Right lung (tissue), 10 donors: ENCODE data around the gene CDH8. TPM values are rescaled to one million over a fixed set of nuclear protein-coding genes. Genes with fewer than 3 reads are reported as not detected.
A peak's percentile ranks its signal among the peaks of the same experiment; 100 is the strongest.

Source experiments
- DNase-seq, 2 donors: peaks; one replicate each; pipeline ENCODE4 v3.0.0-alpha.2; 2013
- long read RNA-seq, 8 donors: transcript quantifications; one replicate each; lab custom pipeline, GENCODE V29; 2026
- polyA plus RNA-seq, 5 donors: library from polyadenylated mRNA; unstranded; fragments of 120-200 nt; gene quantifications; one replicate each; pipeline versions ENCODE4 v1.2.1 to v1.2.3, GENCODE V29; 2013; ENCODE audit warnings: inconsistent platforms in 1 of 5, low replicate concordance in 1 of 5; ENCODE audit not compliant: insufficient read length in 5 of 5, insufficient read depth in 1 of 5

CDH8 gene, protein sequence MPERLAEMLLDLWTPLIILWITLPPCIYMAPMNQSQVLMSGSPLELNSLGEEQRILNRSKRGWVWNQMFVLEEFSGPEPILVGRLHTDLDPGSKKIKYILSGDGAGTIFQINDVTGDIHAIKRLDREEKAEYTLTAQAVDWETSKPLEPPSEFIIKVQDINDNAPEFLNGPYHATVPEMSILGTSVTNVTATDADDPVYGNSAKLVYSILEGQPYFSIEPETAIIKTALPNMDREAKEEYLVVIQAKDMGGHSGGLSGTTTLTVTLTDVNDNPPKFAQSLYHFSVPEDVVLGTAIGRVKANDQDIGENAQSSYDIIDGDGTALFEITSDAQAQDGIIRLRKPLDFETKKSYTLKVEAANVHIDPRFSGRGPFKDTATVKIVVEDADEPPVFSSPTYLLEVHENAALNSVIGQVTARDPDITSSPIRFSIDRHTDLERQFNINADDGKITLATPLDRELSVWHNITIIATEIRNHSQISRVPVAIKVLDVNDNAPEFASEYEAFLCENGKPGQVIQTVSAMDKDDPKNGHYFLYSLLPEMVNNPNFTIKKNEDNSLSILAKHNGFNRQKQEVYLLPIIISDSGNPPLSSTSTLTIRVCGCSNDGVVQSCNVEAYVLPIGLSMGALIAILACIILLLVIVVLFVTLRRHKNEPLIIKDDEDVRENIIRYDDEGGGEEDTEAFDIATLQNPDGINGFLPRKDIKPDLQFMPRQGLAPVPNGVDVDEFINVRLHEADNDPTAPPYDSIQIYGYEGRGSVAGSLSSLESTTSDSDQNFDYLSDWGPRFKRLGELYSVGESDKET
- 1 to 10 TPM in 4 of 5 donors, under 1 TPM in 1; 0.96 to 1.6 (median 1.4) TPM for polyA plus RNA-seq
- long read RNA-seq, donor 1 = 0 reads
- long read RNA-seq, donor 2 = 0 reads
- long read RNA-seq, donor 3 = 0 reads
- long read RNA-seq, donor 4 = 0 reads
- long read RNA-seq, donor 5, full-length matches to known transcripts = 1 of 1 reads
- long read RNA-seq, donor 5, partial matches to known transcripts = 0 of 1 reads
- long read RNA-seq, donor 5, other reads (novel, unspliced or antisense) = 0 of 1 reads
- long read RNA-seq, donor 6, partial matches to known transcripts = 0 of 1 reads
- long read RNA-seq, donor 6, other reads (novel, unspliced or antisense) = 0 of 1 reads
- long read RNA-seq, donor 7 = 0 reads
- long read RNA-seq, donor 8 = 0 reads

GRCh38 chr16:62036101-62036801 lies at the start of gene CDH8:
TSS of gene CDH8 (minus strand) at chr16:62036438. CDS start at chr16:62021403, 15,035 bp downstream.
- DNase-seq = no peak

DNA sequence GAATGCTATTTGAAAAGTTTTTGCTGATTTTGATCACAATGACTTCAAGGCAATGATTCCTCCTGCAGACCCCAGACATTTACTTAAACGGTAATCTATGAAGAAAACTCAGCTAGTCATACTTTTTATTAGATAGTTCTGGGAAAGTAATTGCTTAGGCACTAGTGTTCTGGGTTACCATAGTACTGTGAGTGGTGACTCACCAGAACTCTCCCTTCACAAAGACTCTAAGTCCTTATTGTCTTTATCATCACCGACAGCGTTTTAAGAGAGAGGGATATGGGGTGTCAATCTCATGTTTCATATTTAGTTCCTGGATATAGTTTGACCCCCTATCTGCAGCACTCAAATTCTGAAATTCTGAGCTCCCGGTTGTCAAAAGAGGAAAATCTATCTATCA lies 43.0 kb upstream of the CDH8 start:
- no peak for DNase-seq

DNA sequence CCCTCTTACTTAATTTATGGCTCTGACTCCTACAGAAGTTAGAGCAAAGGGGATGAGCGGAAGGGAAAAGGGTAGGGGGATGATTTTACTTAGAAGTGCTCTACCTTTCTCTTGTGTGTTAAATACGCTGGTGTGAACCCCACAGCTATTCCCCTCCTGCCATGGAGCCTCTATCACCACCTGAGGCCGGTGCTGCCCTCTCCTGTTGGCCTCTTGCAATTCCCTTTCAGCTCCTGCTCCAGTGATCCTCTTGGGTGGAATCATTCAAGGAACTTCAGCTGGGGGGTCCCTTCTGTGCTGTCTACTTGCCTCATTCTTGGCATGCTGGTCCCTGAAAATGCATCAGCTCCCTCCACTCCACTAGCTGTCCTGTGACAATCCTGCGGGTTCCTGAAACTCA lies 41.8 kb upstream of the CDH8 start:
- DNase-seq = no peak

GRCh38 chr16:62076886-62077285 lies 40.6 kb upstream of the CDH8 start:
- no peak for DNase-seq

GRCh38 chr16:62068747-62069146 lies 32.5 kb upstream of the CDH8 start:
- DNase-seq = no peak

DNA sequence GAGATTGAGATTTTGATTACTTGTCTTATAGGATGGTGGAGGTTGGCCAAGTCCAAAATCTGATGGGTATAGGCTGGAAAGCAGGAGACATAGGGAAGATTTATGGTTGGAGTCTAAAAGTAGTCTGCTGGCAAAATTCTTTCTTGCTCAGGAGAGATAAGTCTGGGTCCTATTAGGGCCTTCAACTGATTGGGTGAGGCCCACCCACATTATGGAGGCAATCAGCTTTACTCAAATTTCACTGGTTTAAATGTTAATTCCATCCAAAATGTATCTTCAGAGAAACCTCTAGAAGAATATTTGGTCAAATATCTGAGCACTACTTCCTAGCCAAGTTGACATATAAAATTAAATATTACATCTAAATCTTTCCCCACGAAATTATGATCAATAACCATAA lies 31.7 kb upstream of the CDH8 start:
- DNase-seq = no peak

DNA sequence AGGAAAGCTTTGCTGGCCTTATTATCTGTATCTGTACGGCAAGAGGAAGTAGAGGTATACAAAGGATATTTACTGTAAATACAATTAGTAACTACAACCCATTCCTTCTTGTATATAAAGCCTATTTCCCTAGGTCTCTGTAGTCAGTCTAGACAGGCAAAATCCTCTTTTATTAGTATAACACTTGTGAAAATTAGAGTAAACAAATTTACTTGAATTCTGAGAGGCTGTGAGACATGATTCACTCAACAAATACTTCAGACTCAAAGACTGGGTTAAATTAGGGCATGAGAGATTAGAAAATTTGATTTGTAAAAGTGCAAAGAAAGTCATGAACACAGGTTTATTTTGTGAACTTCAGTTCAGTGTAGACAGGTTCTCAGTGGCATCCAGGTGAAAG lies 30.9 kb upstream of the CDH8 start:
- DNase-seq = no peak

DNA sequence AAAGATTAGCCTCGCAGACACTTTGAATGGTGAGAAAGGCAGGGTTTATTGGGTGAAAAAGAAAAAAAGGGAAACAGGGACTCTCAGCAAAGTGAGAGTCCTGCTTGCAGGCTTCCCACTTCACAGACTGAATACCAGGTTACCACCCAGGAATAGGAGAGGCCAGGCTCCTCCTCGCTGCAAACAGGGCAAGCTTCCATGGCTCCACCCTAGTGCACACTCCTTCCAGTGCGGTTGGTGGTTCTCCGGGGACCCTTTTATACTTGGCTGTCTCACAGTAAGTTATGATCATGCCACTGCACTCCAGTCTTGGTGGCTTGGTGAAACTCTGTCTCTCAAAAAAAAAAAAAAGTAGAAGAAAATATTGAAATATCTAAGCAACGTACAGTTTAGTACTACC lies 30.5 kb upstream of the CDH8 start:
- no peak for DNase-seq

- DNase-seq = no peak
These were observed 27.9 kb upstream of the CDH8 start for GRCh38 chr16:62064173-62064572.

GRCh38 chr16:62060089-62060488 lies 23.9 kb upstream of the CDH8 start:
- no peak for DNase-seq

DNA sequence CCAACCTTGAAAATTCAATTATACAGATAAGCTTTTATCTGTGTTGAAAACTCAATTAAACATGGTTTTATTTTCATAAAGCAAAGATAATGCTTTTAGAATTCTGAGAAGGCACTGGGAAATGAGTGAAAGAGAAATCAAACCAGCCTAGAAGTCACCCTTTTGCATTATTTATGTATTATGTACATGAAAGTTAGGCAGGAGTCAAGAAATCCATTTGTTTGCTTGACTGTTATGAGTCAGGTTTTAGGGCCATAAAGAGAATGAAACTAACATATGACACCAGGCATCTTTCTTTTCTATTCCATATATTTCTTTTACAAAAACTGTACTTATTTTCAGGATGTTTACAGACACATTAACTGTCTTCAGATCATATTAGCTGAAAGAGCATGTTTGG lies 23.3 kb upstream of the CDH8 start:
- DNase-seq = no peak

DNA sequence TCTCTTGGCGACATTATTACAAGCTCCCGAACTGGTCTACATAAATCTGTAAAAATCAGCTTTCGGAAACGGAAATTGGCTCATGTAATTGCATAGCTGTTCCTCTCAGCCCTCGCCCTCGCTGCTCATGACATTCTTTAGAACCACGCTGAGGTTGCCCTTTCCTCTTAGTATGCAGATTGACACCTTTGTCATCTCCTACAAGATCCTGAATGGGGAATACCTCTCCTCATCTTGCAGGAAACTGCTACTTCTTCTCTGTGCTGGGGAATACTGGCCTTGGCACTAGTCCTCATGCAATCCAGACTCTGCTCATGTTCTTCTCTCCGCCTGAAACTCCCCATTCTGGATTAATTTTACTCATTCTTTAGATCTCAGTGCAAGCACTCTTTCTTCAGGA lies 22.2 kb upstream of the CDH8 start:
- no peak for DNase-seq

DNA sequence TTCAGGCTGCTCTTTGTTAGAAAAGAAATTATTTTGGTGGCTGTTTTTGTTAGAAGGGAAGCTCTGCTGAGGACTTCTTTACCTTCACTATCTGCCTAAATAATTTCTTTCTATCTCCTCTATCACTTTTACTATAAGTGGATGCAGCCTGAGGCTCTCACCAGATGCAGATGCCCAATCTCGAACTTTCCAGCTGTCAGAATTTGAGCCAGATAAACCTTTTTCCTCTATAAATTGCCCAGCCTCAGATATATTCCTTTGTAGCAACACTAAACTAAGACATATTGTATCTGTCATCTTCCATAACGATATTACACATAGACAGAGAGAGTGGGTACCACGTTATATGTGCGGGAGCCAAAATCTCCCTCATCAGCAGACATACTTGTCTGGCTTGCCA lies 15.7 kb upstream of the CDH8 start:
- no peak for DNase-seq

DNA sequence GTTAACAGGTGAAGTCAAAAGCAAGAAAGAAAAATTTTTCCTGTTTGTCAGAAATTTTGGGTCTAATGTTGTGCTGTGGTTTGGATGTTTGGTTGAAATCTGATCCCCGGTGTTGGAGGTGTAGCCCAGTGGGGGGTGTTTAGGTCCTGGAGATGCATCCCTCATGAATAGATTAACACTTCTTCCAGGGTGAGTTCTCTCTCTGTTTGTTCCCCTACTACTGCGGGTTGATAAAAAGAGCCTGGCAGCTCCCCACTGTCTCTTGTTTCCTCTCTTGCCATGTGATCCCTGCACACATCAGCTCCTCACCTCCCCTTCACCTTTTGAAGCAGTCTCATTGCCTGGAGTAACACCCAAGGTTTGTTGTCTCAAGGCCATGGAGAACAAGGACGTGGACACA lies 14.6 kb upstream of the CDH8 start:
- DNase-seq = no peak

DNA sequence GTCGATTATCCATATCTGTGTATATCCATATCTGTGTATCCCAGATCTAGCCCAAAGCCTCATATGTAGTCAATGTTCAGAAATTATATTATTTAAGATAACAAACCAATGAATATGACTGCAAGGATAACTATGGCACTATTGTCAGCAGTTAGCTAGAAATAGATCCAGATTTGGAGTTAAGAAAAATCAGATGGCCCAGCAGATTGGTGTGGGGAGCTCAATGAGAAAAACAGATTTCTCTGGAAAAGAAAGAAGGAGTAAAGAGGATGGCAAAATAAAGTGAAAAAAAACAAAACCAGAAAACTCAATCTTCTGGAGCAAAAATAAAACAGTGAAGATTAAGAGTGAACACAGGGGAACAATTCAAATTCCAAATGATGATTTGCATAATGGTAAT lies 10.6 kb upstream of the CDH8 start:
- no peak for DNase-seq

- no peak for DNase-seq
These were observed 5.2 kb upstream of the CDH8 start for GRCh38 chr16:62041401-62041800.

DNA sequence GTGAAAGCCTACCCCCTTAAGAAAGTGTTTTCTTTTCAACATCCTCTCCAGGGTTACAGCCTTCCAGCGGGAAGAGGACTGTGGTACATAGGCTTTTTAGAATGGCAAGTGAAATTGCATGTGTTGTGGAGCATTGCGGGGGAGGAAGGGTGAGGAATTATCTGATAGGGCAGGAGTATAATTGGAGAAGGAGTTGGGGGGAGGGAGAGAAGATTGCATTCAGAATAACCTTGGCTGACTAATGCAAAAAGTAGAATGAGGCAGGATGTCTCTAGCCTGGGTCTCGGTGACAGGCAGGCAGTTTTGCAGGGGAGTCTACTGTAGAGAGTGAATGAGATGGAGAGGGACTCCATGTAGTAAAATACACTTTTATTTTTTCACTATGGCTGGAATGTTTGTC lies 2.4 kb upstream of the CDH8 start:
- DNase-seq = no peak

DNA sequence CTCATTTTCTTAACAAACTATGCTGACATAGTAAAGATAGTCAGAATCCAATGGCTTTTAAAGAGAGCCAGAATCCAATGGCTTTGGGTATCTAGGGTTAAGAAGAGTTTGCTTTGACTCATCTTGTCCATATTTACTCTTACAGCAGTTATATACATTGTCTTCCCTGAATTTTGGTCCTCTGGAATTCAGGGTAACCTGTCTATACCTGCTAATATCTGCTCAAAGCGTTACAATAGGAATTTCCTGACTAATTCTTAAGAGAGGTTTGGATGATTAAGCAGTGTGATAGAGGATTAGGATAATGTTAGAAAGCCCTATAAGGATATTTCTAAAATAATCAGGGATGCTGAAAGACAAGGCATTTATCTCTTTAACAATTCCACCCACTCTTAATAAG lies 2.0 kb upstream of the CDH8 start:
- DNase-seq = no peak

DNA sequence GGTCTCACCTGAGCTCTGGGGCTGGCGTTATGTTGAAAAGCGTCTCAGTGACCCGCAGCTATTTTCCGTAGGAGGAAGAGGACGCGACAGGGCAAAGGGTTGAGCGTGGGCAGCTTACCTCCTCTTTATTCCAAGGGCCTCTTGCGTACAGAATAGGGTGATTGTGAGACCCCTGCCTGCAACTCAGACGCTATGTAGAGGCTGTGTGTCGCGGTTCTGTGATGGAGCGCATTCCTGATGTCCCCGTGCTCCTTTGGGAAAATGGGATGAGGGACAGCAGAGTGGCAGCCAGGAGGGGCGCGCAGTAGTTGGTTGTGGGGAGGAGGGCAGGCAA lies 531 bp upstream of the CDH8 start:
- no peak for DNase-seq

DNA sequence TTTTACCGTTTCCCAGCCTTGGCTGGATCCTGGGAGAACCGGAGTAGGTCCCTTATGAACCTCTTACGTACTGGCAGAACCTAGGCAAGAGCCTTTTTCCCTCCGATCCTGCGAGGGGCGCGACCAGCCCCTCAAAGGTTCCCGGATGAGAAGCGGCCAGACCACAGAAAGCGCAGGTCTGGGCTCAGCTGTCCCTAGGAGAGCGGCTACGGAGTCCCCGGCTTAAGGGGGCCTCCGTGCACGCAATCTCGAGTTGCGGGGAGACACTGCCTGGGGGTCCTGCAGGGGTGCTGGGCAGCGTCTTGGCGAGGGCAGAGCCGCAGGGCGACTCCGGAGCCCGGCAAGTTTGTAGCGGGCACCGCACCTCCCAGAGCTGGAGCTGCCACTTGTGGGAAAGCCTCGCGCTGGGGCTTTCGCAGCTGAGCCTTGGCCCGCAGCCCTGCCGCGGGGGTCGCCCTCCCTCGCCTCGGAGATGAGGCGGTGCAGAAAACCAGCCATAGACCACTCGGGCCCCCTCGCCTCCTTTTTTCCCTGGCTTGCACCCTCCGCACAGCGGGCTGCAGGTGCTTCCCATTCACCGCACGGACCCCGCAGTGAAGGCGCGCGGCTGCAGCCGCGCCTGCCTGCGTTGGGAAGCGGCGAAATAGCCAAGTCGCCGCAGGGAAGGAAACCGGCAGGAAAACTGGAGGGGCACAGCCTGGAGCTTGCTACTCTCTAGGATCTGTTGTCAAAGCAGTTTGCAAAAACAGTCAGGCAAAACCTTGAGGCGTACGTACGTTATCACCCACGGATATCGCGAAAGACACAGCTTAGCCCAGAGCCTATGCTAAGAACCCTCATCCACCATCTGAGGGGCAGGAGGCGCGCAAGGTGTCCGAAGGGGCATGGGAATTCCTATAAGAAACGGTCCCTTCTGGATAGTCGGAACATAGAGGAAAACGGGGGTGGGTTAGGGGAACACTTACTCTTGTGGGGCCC lies 834 bp downstream of the CDH8 start:
- DNase-seq = peak in 1 of 2 donors; percentile 29
